ENCODE results near the gene NTN1. TPM values are rescaled to one million over a fixed set of nuclear protein-coding genes. Genes with fewer than 3 reads are reported as not detected.

The NTN1 gene
- total RNA-seq, 4 donors from 2014 or later = 74.3 to 211 (median 107) TPM

- ATAC-seq = no peak
- peaks cover 0 to 49% (median 9%) of the 10 kb centered on the region in 3 donors for H3K4me1 ChIP-seq
- H3K36me3 ChIP-seq = no peaks in the 10 kb centered on the region
- H3K4me3 ChIP-seq = no peak overlapping the region
- WGBS, 2 donors (ENCODE audit: low coverage in 1 of 2) = 40 to 76% methylated on average over 1 to 5 of the region's 7 CpGs
- TF ChIP-seq CTCF (IDR thresholded peaks at IDR 0.05) (no peak), POLR2AphosphoS5 (IDR thresholded peaks at IDR 0.05) (no peak), EP300 (IDR thresholded peaks at IDR 0.05) (no peak), POLR2A (IDR thresholded peaks at IDR 0.05) (no peak)
- peak overlapping the region in 2 of 4 donors; percentile 48 to 57 for H3K27ac ChIP-seq
- H3K9me3 ChIP-seq = no peaks in the 10 kb centered on the region
- peaks cover 31% of the 10 kb centered on the region for H3K27me3 ChIP-seq
Observed at GRCh38 chr17:9006175-9006767, 15.0 kb upstream of the NTN1 start.

GRCh38 chr17:9007052-9007714, 14.1 kb upstream of the NTN1 start:
- H3K9me3 ChIP-seq = no peaks in the 10 kb centered on the region
- no peak overlapping the region for H3K4me3 ChIP-seq
- peaks cover 31% of the 10 kb centered on the region for H3K27me3 ChIP-seq
- H3K4me1 ChIP-seq = peaks cover 0 to 47% (median 9%) of the 10 kb centered on the region in 3 donors
- H3K36me3 ChIP-seq = no peaks in the 10 kb centered on the region
- no peak for TF ChIP-seq EP300 (IDR thresholded peaks at IDR 0.05)
- no peak for TF ChIP-seq CTCF (IDR thresholded peaks at IDR 0.05)
- TF ChIP-seq POLR2A (IDR thresholded peaks at IDR 0.05) = no peak
- TF ChIP-seq POLR2AphosphoS5 (IDR thresholded peaks at IDR 0.05) = no peak
- H3K27ac ChIP-seq = no peak overlapping the region
- ATAC-seq = no peak
- WGBS, 2 donors (ENCODE audit: low coverage in 1 of 2) = 75 to 94% methylated on average over 2 of the region's 2 CpGs

GRCh38 chr17:9009096-9009495, 12.2 kb upstream of the NTN1 start:
- H3K4me1 ChIP-seq = peaks cover 0 to 29% (median 0%) of the 10 kb centered on the region in 3 donors
- H3K36me3 ChIP-seq = no peaks in the 10 kb centered on the region
- no peak for TF ChIP-seq POLR2AphosphoS5 (IDR thresholded peaks at IDR 0.05)
- TF ChIP-seq CTCF (IDR thresholded peaks at IDR 0.05) = no peak
- TF ChIP-seq EP300 (IDR thresholded peaks at IDR 0.05) = no peak
- no peak for TF ChIP-seq POLR2A (IDR thresholded peaks at IDR 0.05)
- no peak overlapping the region for H3K4me3 ChIP-seq
- no peaks in the 10 kb centered on the region for H3K9me3 ChIP-seq
- 67% methylated on average over 1 of the region's 4 CpGs; no CpG with 5 or more reads in 1 of the 2 donors for WGBS, 2 donors (ENCODE audit: low coverage in 1 of 2)
- no peak for ATAC-seq
- H3K27ac ChIP-seq = no peak overlapping the region
- H3K27me3 ChIP-seq = peaks cover 18% of the 10 kb centered on the region

GRCh38 chr17:9009737-9010136, 11.6 kb upstream of the NTN1 start:
- H3K9me3 ChIP-seq = no peaks in the 10 kb centered on the region
- no peak overlapping the region for H3K27ac ChIP-seq
- no peak for TF ChIP-seq POLR2AphosphoS5 (IDR thresholded peaks at IDR 0.05)
- TF ChIP-seq POLR2A (IDR thresholded peaks at IDR 0.05) = no peak
- TF ChIP-seq EP300 (IDR thresholded peaks at IDR 0.05) = no peak
- no peak for TF ChIP-seq CTCF (IDR thresholded peaks at IDR 0.05)
- no peaks in the 10 kb centered on the region for H3K36me3 ChIP-seq
- 74% methylated on average over 6 of the region's 6 CpGs for WGBS, 2 donors (ENCODE audit: low coverage in 1 of 2)
- H3K4me3 ChIP-seq = no peak overlapping the region
- no peak for ATAC-seq
- H3K27me3 ChIP-seq = peaks cover 11% of the 10 kb centered on the region
- peaks cover 0 to 22% (median 0%) of the 10 kb centered on the region in 3 donors for H3K4me1 ChIP-seq

- Histone ChIP-seq H3K36me3 (no peaks in the 10 kb centered on the region), H3K4me3 (no peak overlapping the region), H3K27me3 (no peaks in the 10 kb centered on the region), H3K4me1 (peaks cover 0 to 10% (median 0%) of the 10 kb centered on the region in 3 donors), H3K9me3 (no peaks in the 10 kb centered on the region), H3K27ac (no peak overlapping the region)
- ATAC-seq = no peak
- no peak for TF ChIP-seq CTCF (IDR thresholded peaks at IDR 0.05)
- TF ChIP-seq POLR2AphosphoS5 (IDR thresholded peaks at IDR 0.05) = no peak
- TF ChIP-seq EP300 (IDR thresholded peaks at IDR 0.05) = no peak
- no peak for TF ChIP-seq POLR2A (IDR thresholded peaks at IDR 0.05)
- WGBS, 2 donors (ENCODE audit: low coverage in 1 of 2) = 85 to 92% methylated on average over 6 of the region's 7 CpGs
Observed at GRCh38 chr17:9011001-9011400, 10.3 kb upstream of the NTN1 start.

Data from gastroesophageal sphincter (tissue), 4 donors.